Small intestine (tissue), 7 donors: ENCODE data around the gene GTF2F2. TPM values are rescaled to one million over a fixed set of nuclear protein-coding genes. Genes with fewer than 3 reads are reported as not detected.

Experiments
- DNase-seq, 2 donors: peaks; one replicate each; pipeline versions ENCODE4 v3.0.0 to v3.0.0-alpha.2; 2013
- FAIRE-seq: peaks from 2 replicates; lab custom pipeline; 2012; peaks lifted over from hg19 to GRCh38; lab: Jason Lieb, UNC
- H3K27ac ChIP-seq, 3 donors: one replicate each; pipeline ENCODE4 v1.5.1; 2013; ENCODE audit warnings: low read length in 2 of 3, mild to moderate bottlenecking in 2 of 3, control low read depth in 1 of 3, inconsistent platforms in 1 of 3, low read depth in 1 of 3, moderate library complexity in 1 of 3
- H3K27me3 ChIP-seq, 3 donors: one replicate each; pipeline ENCODE4 v1.6.1; 2013; ENCODE audit warnings: low read length in 3 of 3, inconsistent platforms in 1 of 3; ENCODE audit not compliant: control insufficient read depth in 3 of 3, insufficient read depth in 3 of 3
- H3K36me3 ChIP-seq, 3 donors: one replicate each; pipeline ENCODE4 v1.6.1; 2013; ENCODE audit warnings: low read length in 3 of 3, inconsistent platforms in 1 of 3, low read depth in 1 of 3, mild to moderate bottlenecking in 1 of 3, moderate library complexity in 1 of 3; ENCODE audit not compliant: control insufficient read depth in 3 of 3, insufficient read depth in 2 of 3
- H3K4me1 ChIP-seq, 3 donors: one replicate each; pipeline ENCODE4 v1.6.1; 2013; ENCODE audit warnings: low read length in 2 of 3, inconsistent platforms in 1 of 3, low read depth in 1 of 3, mild to moderate bottlenecking in 1 of 3, moderate library complexity in 1 of 3; ENCODE audit not compliant: control insufficient read depth in 3 of 3, insufficient read depth in 2 of 3
- H3K4me3 ChIP-seq, 3 donors: one replicate each; pipeline ENCODE4 v1.5.1; 2013; ENCODE audit warnings: low read length in 3 of 3, control low read depth in 1 of 3, inconsistent platforms in 1 of 3, low read depth in 1 of 3, mild to moderate bottlenecking in 1 of 3, moderate library complexity in 1 of 3
- H3K9me3 ChIP-seq, 2 donors: one replicate each; pipeline ENCODE4 v1.6.1; 2013; ENCODE audit warnings: low read depth in 1 of 2, low read length in 1 of 2; ENCODE audit not compliant: control insufficient read depth in 2 of 2, insufficient read depth in 1 of 2
- WGBS, 3 donors: extraction: QIAGEN DNeasy Blood & Tissue Kit; methylation state at CpG; one replicate each; pipeline ENCODE4 v1.1.7; 2013; 5-methylcytosine and 5-hydroxymethylcytosine counted together
- polyA plus RNA-seq, 4 donors: library from polyadenylated mRNA; stranded (reverse) in 3 of 4; unstranded in 1 of 4; fragments of 200-250 nt in 3 of 4; fragments of 120-200 nt in 1 of 4; gene quantifications; one replicate each; pipeline versions ENCODE4 v1.2.1 to v1.2.3, GENCODE V29; 2013
- donor health status: healthy with polysubstance abuse.
- donor health status: control.
- donor health status: control.
- donor health status: Bipolar disorder and iron deficiency.
- donor health status: healthy.

The GTF2F2 gene
- polyA plus RNA-seq, 4 donors: 11.6 to 18.9 (median 15.8) TPM

GRCh38 chr13:45156565-45157361, 36.5 kb downstream of the GTF2F2 start:
- FAIRE-seq: no peak
- Histone ChIP-seq H3K4me3 (no peak overlapping the region), H3K36me3 (peaks cover 0 to 15% (median 2%) of the 10 kb centered on the region in 3 donors), H3K4me1 (no peaks in the 10 kb centered on the region), H3K27ac (no peak overlapping the region), H3K9me3 (no peaks in the 10 kb centered on the region), H3K27me3 (no peaks in the 10 kb centered on the region)
- no peak for DNase-seq
- 88 to 95% (median 94%) methylated on average over 7 of the region's 7 CpGs for WGBS, 3 donors

GRCh38 chr13:45162194-45162593, 41.9 kb downstream of the GTF2F2 start:
- H3K36me3 ChIP-seq: peaks cover 0 to 21% (median 3%) of the 10 kb centered on the region in 3 donors
- H3K4me1 ChIP-seq: no peaks in the 10 kb centered on the region
- H3K27me3 ChIP-seq: no peaks in the 10 kb centered on the region
- 90 to 100% (median 93%) methylated on average over 1 of the region's 1 CpG for WGBS, 3 donors
- FAIRE-seq (no peak), DNase-seq (no peak)
- no peak overlapping the region for H3K27ac ChIP-seq
- H3K9me3 ChIP-seq: no peaks in the 10 kb centered on the region
- H3K4me3 ChIP-seq: no peak overlapping the region

- Histone ChIP-seq H3K27ac (no peak overlapping the region), H3K27me3 (no peaks in the 10 kb centered on the region), H3K4me1 (no peaks in the 10 kb centered on the region), H3K4me3 (no peak overlapping the region), H3K9me3 (no peaks in the 10 kb centered on the region), H3K36me3 (peaks cover 0 to 16% (median 3%) of the 10 kb centered on the region in 3 donors)
- 68 to 81% (median 75%) methylated on average over 1 of the region's 1 CpG for WGBS, 3 donors
- FAIRE-seq (no peak), DNase-seq (no peak)
These were observed 42.5 kb downstream of the GTF2F2 start for GRCh38 chr13:45162821-45163220.

- DNase-seq (no peak), FAIRE-seq (no peak)
- no peak overlapping the region for H3K4me3 ChIP-seq
- H3K4me1 ChIP-seq: no peaks in the 10 kb centered on the region
- 85 to 89% (median 87%) methylated on average over 3 of the region's 3 CpGs for WGBS, 3 donors
- no peaks in the 10 kb centered on the region for H3K9me3 ChIP-seq
- no peaks in the 10 kb centered on the region for H3K27me3 ChIP-seq
- no peak overlapping the region for H3K27ac ChIP-seq
- H3K36me3 ChIP-seq: peaks cover 0 to 17% (median 1%) of the 10 kb centered on the region in 3 donors
These were observed 46.5 kb downstream of the GTF2F2 start for GRCh38 chr13:45166858-45167257.

GRCh38 chr13:45167611-45168554, 47.6 kb downstream of the GTF2F2 start:
- no peaks in the 10 kb centered on the region for H3K9me3 ChIP-seq
- no peaks in the 10 kb centered on the region for H3K27me3 ChIP-seq
- H3K4me1 ChIP-seq: no peaks in the 10 kb centered on the region
- H3K27ac ChIP-seq: no peak overlapping the region
- H3K36me3 ChIP-seq: peaks cover 0 to 17% (median 1%) of the 10 kb centered on the region in 3 donors
- FAIRE-seq (no peak), DNase-seq (peak; percentile 36 to 86)
- no peak overlapping the region for H3K4me3 ChIP-seq
- whole genome bisulfite sequencing, 3 donors: 66 to 80% (median 70%) methylated on average over 12 of the region's 12 CpGs

- no peak for FAIRE-seq
- Histone ChIP-seq H3K27me3 (no peaks in the 10 kb centered on the region), H3K36me3 (peaks cover 0 to 17% (median 1%) of the 10 kb centered on the region in 3 donors), H3K4me1 (no peaks in the 10 kb centered on the region), H3K4me3 (no peak overlapping the region), H3K27ac (peak overlapping the region in 2 of 3 donors; percentile 22 to 52), H3K9me3 (no peaks in the 10 kb centered on the region)
- 33 to 65% (median 44%) methylated on average over 2 of the region's 2 CpGs for WGBS, 3 donors
- no peak for DNase-seq
These were observed 48.2 kb downstream of the GTF2F2 start for GRCh38 chr13:45168555-45168930.

GRCh38 chr13:45174478-45174877, 54.2 kb downstream of the GTF2F2 start:
- no peak overlapping the region for H3K4me3 ChIP-seq
- FAIRE-seq (no peak), DNase-seq (no peak)
- peaks cover 0 to 5% (median 2%) of the 10 kb centered on the region in 3 donors for H3K4me1 ChIP-seq
- H3K36me3 ChIP-seq: peaks cover 0 to 5% (median 0%) of the 10 kb centered on the region in 3 donors
- H3K27ac ChIP-seq: no peak overlapping the region
- H3K9me3 ChIP-seq: no peaks in the 10 kb centered on the region
- H3K27me3 ChIP-seq: no peaks in the 10 kb centered on the region
